HG03432 (cell line): ENCODE results near the gene TBC1D14.
"Not testable (repeated sequence)": the region's sequence is repeated elsewhere in the genome, so short reads cannot be mapped to it uniquely, and the experiment has no call there.

ENCODE experiments used
- ATAC-seq: cut with Tn5 transposase; IDR thresholded peaks from one replicate; pipeline ENCODE4 v1.9.1; 2021; ENCODE audit warnings: mild to moderate bottlenecking, moderate library complexity; ENCODE audit not compliant: unreplicated experiment

Gene TBC1D14

DNA sequence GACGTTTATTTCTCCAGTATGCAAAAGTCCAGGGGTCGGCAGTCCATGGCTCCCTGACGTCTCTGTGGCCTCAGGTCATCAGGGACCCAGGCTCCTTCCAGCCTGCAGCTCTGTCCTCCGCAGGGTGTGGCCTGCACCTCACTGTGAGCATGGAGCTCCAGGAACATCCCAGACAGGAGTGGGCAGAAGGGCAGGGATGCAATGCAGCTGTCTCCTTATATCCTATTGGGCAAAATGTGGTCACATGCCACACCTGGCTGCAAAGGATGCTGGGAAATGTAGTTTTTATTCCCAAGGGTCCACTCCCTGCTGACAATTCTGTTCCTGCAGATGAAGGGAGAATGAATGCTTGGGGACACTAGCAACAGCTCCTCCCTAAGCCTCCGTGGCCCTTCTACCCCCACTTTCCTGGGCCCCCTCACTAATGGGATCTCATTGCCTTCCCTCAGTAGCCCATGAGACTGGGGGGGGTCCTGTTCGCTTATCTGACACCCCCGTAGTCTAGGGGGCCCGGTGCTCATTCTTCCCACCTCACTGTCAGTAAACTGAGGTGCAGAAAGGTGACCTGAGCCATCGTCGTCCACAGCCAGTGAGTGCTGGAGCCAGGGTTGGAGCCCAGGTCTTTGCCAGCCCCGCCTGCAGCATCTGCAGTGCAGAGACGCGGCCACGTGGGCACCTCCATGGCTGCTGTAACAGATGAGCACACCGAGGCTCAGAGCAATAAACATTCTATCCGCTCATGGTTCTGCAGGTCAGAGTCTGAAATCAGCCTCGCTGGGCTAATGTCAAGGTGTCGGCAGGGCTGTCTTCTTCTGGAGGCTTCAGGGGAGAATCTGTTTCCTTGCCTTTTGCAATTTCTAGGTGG lies 164.1 kb downstream of the TBC1D14 start:
- no peak for ATAC-seq

- ATAC-seq, result no peak
Measured at GRCh38 chr4:7074426-7074825, 164.8 kb downstream of the TBC1D14 start.

- no peak for ATAC-seq
Measured at GRCh38 chr4:7075962-7076695, 166.5 kb downstream of the TBC1D14 start.

DNA sequence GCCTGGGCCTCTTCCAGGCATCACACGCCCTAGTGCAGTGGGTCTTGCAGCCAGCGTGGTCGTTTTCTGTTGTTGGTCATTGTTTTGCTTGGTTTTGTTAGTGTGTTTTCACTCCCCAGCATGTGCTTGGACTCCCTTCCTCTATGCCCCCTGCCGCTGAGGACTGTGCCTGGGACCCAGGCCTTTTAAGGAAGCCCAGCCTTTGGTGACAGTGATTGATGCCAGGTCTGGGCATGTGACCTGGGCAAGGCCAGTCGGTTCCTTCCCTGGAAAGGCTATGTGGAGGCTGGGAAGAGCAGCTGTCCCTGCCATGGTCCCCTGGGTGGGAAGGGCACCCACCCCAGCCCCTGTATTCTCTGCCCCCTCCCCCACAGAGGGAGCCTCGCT lies 167.1 kb downstream of the TBC1D14 start:
- ATAC-seq, result no peak

GRCh38 chr4:7077371-7077770 lies 167.7 kb downstream of the TBC1D14 start:
- ATAC-seq, result no peak

- ATAC-seq, result no peak
Measured at GRCh38 chr4:7078025-7078424, 168.4 kb downstream of the TBC1D14 start.

- not testable (repeated sequence) for ATAC-seq
Measured at GRCh38 chr4:7079483-7079882, 169.9 kb downstream of the TBC1D14 start.

GRCh38 chr4:7079909-7080308 lies 170.3 kb downstream of the TBC1D14 start:
- ATAC-seq, result not testable (repeated sequence)
